Psoas muscle (tissue), 8 donors: Measurements from ENCODE around the gene HSD3B7. TPM values are rescaled to one million over a fixed set of nuclear protein-coding genes. Genes with fewer than 3 reads are reported as not detected.
"Not testable (repeated sequence)": the region's sequence is repeated elsewhere in the genome, so short reads cannot be mapped to it uniquely, and the experiment has no call there.

Experiments used
- ATAC-seq, 4 donors: fragments of 200-7000 bp; cut with Tn5 transposase; one replicate each; pipeline ENCODE4 v1.9.1; 2020; ENCODE audit warnings: moderate library complexity in 3 of 4, mild to moderate bottlenecking in 2 of 4
- DNase-seq, 2 donors: peaks; one replicate each; pipeline ENCODE4 v3.0.0-alpha.2; 2020
- H3K27ac ChIP-seq: fragments of 200-600 bp; one replicate; pipeline ENCODE4 v1.8.0; 2022
- H3K27me3 ChIP-seq, 3 donors: fragments of 200-600 bp in 1 of 3; one replicate each; pipeline versions ENCODE4 v1.6.1 to v1.8.0; 2013 to 2022; ENCODE audit warnings: low read length in 2 of 3, mild to moderate bottlenecking in 2 of 3, moderate library complexity in 1 of 3; ENCODE audit not compliant: insufficient read depth in 3 of 3
- H3K36me3 ChIP-seq, 2 donors: fragments of 200-600 bp in 1 of 2; one replicate each; pipeline versions ENCODE4 v1.6.1 to v1.8.0; 2013 to 2022; ENCODE audit warnings: low read depth in 1 of 2, mild to moderate bottlenecking in 1 of 2, moderate library complexity in 1 of 2; ENCODE audit not compliant: insufficient read depth in 1 of 2
- H3K4me1 ChIP-seq: fragments of 200-600 bp; one replicate; pipeline ENCODE4 v1.8.0; 2022
- H3K4me3 ChIP-seq: fragments of 200-600 bp; one replicate; pipeline ENCODE4 v1.8.0; 2022; ENCODE audit warnings: mild to moderate bottlenecking
- H3K9me3 ChIP-seq: fragments of 200-600 bp; one replicate; pipeline ENCODE4 v1.8.0; 2022
- CTCF ChIP-seq: fragments of 200-600 bp; IDR thresholded peaks from one replicate; pipeline ENCODE4 v1.8.0; 2022; ENCODE audit warnings: antibody characterized with exemption
- WGBS, 3 donors: extraction: QIAGEN DNeasy Blood & Tissue Kit; methylation state at CpG; one replicate each; pipeline versions ENCODE4 v1.1.6 to v1.1.7; 2013; 5-methylcytosine and 5-hydroxymethylcytosine counted together
- intact Hi-C, 2 donors: fragments of 100-400 bp; cut with DNase I; formaldehyde crosslinking; loops; one replicate each; pipeline versions ENCODE4 v1.11.0 to v1.14.2; 2022
- long read RNA-seq, 2 donors: library from polyadenylated mRNA; unstranded; transcript quantifications; one replicate each; pipeline ENCODE4 v2.0.0, GENCODE V29; 2021
- polyA plus RNA-seq, 3 donors: library from polyadenylated mRNA; stranded (reverse); fragments of 200-250 nt; gene quantifications; one replicate each; pipeline ENCODE4 v1.2.3, GENCODE V29; 2013
- total RNA-seq, 4 donors: library from RNA; stranded (reverse); fragmentation: NEBNext Ultra II Directional in 2 of 4; extraction: Animal tissue kit (Norgen Biotek cat#: 25700) in 2 of 4; gene quantifications; one replicate each; pipeline versions ENCODE4 v1.2.1 to v1.2.4, GENCODE V29; 2021 to 2023
- donor health status: healthy with polysubstance abuse.
- donor health status: DM: no; HTN: no; CAD: no; lungs with moderate emphysema.
- donor health status: Bipolar disorder and iron deficiency.
- donor health status: healthy.
- donor health status: DM: yes; HTN: yes; CAD: no.
- donor health status: DM: no; HTN: no; CAD: no.
- donor health status: DM: no; HTN: no; CAD: no.
- donor health status: DM: yes; HTN: yes; CAD: no.

HSD3B7 gene
- total RNA-seq, result 10 to 100 TPM in 1 of 4 donors, 1 to 10 TPM in 3; 3.2 to 12.8 (median 5.4) TPM
- polyA plus RNA-seq, result 1 to 10 TPM; 3.5 to 4.9 (median 4.1) TPM
- long read RNA-seq, donor 1, partial matches to known transcripts, result 0 of 4 reads
- long read RNA-seq, donor 1, other reads (novel, unspliced or antisense), result 1 of 4 reads
- long read RNA-seq, donor 2, transcript HSD3B7-202 (7 exons, 2,172 nt), result major isoform, 5 of 15 reads
- long read RNA-seq, donor 2, partial matches to known transcripts, result 5 of 15 reads
- long read RNA-seq, donor 2, other reads (novel, unspliced or antisense), result 5 of 15 reads

- Histone ChIP-seq H3K36me3 (peaks cover 0 to 48% of the 10 kb centered on the region in 2 donors), H3K27ac (peak within 1 kb of the TSS; percentile 67), H3K4me1 (peaks cover 10% of the 10 kb centered on the region), H3K27me3 (no peaks in the 10 kb centered on the region), H3K9me3 (no peaks in the 10 kb centered on the region), H3K4me3 (peak within 1 kb of the TSS; percentile 67)
- peak; percentile 97 for TF ChIP-seq CTCF
- peak; percentile 92 to 94 for DNase-seq
- intact Hi-C loops, result loop anchor here (2.0 to 10.0 kb wide), 8 partner anchors 110 to 882 kb away; partner anchors contain the start of genes ZNF843 (in 2 of the 2) and VKORC1 (in 1 of the 2)
- 23 to 38% (median 23%) methylated on average over 17 to 24 of the region's 24 CpGs for WGBS, 3 donors
- peak; percentile 88 to 95 (median 90) for ATAC-seq
Observed at GRCh38 chr16:30984669-30985400, at the start of gene HSD3B7. Gene HSD3B7 (plus strand): TSS chr16:30985207. CDS start chr16:30985659, 452 bp downstream.

DNA sequence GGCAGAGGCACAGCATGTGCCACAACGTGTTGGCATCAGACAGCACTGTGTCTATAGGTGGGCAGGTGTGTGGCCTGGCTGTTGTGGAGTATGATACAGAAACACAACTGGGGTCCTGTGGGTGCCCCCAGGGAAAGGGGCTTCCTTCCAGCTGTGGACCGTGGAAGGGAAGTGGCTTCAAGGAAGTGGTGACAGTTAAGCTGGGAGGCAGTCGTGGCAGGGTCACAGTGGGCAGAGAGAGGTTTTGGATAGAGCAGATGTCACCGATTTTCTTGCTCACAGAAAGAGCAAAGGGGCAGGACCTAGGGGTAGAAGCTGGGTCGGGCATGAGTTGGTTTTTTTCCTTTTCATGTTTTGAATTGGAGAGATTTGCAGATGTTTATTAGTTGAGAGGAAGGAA is 47.3 kb upstream of the HSD3B7 start:
- Histone ChIP-seq H3K4me1 (peaks cover 11% of the 10 kb centered on the region), H3K27me3 (no peaks in the 10 kb centered on the region), H3K36me3 (peaks cover 0 to 19% of the 10 kb centered on the region in 2 donors), H3K4me3 (no peak overlapping the region), H3K27ac (no peak overlapping the region), H3K9me3 (no peaks in the 10 kb centered on the region)
- TF ChIP-seq CTCF, result no peak
- WGBS, 3 donors, result 56 to 60% (median 57%) methylated on average over 5 of the region's 5 CpGs
- no peak for ATAC-seq
- intact Hi-C loops, result no loop called here
- no peak for DNase-seq

DNA sequence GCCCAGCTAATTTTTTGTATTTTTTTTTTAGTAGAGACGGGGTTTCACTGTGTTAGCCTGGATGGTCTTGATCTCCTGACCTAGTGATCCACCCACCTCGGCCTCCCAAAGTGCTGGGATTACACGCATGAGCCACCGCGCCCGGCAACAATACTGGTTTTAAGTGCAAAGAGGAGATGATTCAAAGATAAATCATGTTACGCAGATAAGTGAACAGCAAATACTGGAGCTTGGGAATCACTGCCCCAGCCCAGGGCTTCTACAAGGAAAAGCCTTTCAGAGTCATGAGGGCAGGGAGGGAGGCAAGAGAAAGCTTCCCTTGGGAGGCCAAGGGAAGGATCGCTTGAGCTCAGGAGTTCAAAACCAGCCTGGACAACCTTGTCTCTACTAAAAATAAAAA is 45.4 kb upstream of the HSD3B7 start:
- WGBS, 3 donors, result 89 to 94% (median 91%) methylated on average over 8 of the region's 8 CpGs
- H3K36me3 ChIP-seq, result peaks cover 0 to 24% of the 10 kb centered on the region in 2 donors
- H3K9me3 ChIP-seq, ATAC-seq, intact Hi-C loops, H3K27ac ChIP-seq, H3K4me3 ChIP-seq, DNase-seq, H3K27me3 ChIP-seq: not testable (repeated sequence)
- H3K4me1 ChIP-seq, result peaks cover 11% of the 10 kb centered on the region

- H3K36me3 ChIP-seq, result peaks cover 0 to 23% of the 10 kb centered on the region in 2 donors
- DNase-seq (peak; percentile 76 to 87), ATAC-seq (peak; percentile 91 to 95 (median 92))
- H3K4me1 ChIP-seq, result peaks cover 11% of the 10 kb centered on the region
- no peak overlapping the region for H3K4me3 ChIP-seq
- WGBS, 3 donors, result 18 to 28% (median 22%) methylated on average over 15 of the region's 15 CpGs
- H3K27ac ChIP-seq, result peak overlapping the region; percentile 67
- TF ChIP-seq CTCF, result peak; percentile 74
- H3K9me3 ChIP-seq, result no peaks in the 10 kb centered on the region
- intact Hi-C loops, result no loop called here
- no peaks in the 10 kb centered on the region for H3K27me3 ChIP-seq
Observed at GRCh38 chr16:30941600-30942425, 43.2 kb upstream of the HSD3B7 start.
